ENCODE results near the gene BABAM2.

DNA sequence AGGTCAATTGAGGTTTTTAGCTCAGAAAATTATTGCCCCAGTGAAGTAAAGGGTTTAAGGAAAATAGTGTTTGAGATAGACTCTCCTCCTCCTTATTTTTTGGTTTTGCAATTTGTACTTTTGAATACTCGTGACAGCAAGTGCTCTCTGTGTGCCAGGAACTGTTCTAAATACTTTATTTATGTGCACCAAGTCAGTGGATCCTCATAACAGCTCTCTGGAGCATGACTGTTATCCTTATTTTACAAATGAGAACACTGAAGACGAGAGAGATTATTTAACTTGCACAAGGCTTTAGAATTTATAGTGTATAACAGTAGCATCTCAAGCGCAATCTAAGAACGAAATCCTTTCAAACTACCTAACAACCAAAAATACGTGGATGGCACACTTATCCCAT lies 24.7 kb downstream of the BABAM2 start:
- TF ChIP-seq EZH2 (IDR thresholded peaks at IDR 0.05; ENCODE audit: borderline replicate concordance, low read length): no peak
- TF ChIP-seq, protein P1, sequence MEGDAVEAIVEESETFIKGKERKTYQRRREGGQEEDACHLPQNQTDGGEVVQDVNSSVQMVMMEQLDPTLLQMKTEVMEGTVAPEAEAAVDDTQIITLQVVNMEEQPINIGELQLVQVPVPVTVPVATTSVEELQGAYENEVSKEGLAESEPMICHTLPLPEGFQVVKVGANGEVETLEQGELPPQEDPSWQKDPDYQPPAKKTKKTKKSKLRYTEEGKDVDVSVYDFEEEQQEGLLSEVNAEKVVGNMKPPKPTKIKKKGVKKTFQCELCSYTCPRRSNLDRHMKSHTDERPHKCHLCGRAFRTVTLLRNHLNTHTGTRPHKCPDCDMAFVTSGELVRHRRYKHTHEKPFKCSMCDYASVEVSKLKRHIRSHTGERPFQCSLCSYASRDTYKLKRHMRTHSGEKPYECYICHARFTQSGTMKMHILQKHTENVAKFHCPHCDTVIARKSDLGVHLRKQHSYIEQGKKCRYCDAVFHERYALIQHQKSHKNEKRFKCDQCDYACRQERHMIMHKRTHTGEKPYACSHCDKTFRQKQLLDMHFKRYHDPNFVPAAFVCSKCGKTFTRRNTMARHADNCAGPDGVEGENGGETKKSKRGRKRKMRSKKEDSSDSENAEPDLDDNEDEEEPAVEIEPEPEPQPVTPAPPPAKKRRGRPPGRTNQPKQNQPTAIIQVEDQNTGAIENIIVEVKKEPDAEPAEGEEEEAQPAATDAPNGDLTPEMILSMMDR (conservative IDR thresholded peaks at IDR 0.05 in 1 of 2, IDR thresholded peaks at IDR 0.05 in 1 of 2; ENCODE audit: extremely low read depth in 1 of 2, insufficient read depth in 1 of 2, low read depth in 1 of 2, low read length in 2 of 2): no peak

Measured in mammary epithelial cell (primary cell).